GM12873 (cell line): ENCODE data around the gene TENM3.

Source experiments
- CTCF ChIP-seq: IDR thresholded peaks from 2 replicates; pipeline ENCODE4 v1.5.1; 2012; ENCODE audit warnings: low read depth, mild to moderate bottlenecking, moderate library complexity, low read length, control low read depth; ENCODE audit not compliant: insufficient read depth; ENCODE audit errors: missing control alignments

The TENM3 gene

GRCh38 chr4:182684796-182685195 lies 441.6 kb downstream of the TENM3 start:
- TF ChIP-seq CTCF: no peak

- no peak for TF ChIP-seq CTCF
Observed at GRCh38 chr4:182688081-182688480, 444.9 kb downstream of the TENM3 start.

- TF ChIP-seq CTCF: no peak
Observed at GRCh38 chr4:182694551-182694950, 451.3 kb downstream of the TENM3 start.

- TF ChIP-seq CTCF: no peak
Observed at GRCh38 chr4:182695009-182695408, 451.8 kb downstream of the TENM3 start.

GRCh38 chr4:182695842-182696241 lies 452.6 kb downstream of the TENM3 start:
- TF ChIP-seq CTCF: no peak

GRCh38 chr4:182697094-182697493 lies 453.9 kb downstream of the TENM3 start:
- TF ChIP-seq CTCF: no peak

- TF ChIP-seq CTCF: no peak
Observed at GRCh38 chr4:182698212-182698611, 455.0 kb downstream of the TENM3 start.
